SK-N-SH treated with all-trans-retinoic acid at 6 μM for 48 hours (cell line): Measurements from ENCODE around the gene CLSTN2.

Experiments
- ATAC-seq: fragments of 200-7000 bp; cut with Tn5 transposase; 3 replicates; pipeline ENCODE4 v1.9.1; 2020; ENCODE audit warnings: mild to moderate bottlenecking, moderate library complexity
- BACH2 ChIP-seq: fragments of 250-450 bp; sonication (Bioruptor Pico); IDR thresholded peaks from 2 replicates; pipeline ENCODE4 v1.9.0; 2021; ENCODE audit warnings: mild to moderate bottlenecking, borderline replicate concordance
- CREB5 ChIP-seq: fragments of 250-450 bp; sonication (Bioruptor Pico); IDR thresholded peaks from 2 replicates; pipeline ENCODE4 v1.5.1; 2020; ENCODE audit warnings: low read depth, mild to moderate bottlenecking, moderate library complexity
- CSDC2 ChIP-seq: fragments of 250-450 bp; sonication (Bioruptor Pico); IDR thresholded peaks from 2 replicates; pipeline ENCODE4 v1.5.0; 2020; ENCODE audit warnings: mild to moderate bottlenecking, moderate library complexity
- CSRNP3 ChIP-seq: fragments of 250-450 bp; sonication (Bioruptor Pico); IDR thresholded peaks from 2 replicates; pipeline ENCODE4 v1.5.1; 2021; ENCODE audit warnings: mild to moderate bottlenecking, moderate library complexity
- ESRRG ChIP-seq: fragments of 250-450 bp; sonication (Bioruptor Pico); IDR thresholded peaks from 2 replicates; pipeline ENCODE4 v1.6.1; 2021; ENCODE audit warnings: mild to moderate bottlenecking
- GLIS3 ChIP-seq: fragments of 250-450 bp; sonication (Bioruptor Pico); IDR thresholded peaks from 2 replicates; pipeline ENCODE4 v1.5.0; 2020; ENCODE audit warnings: mild to moderate bottlenecking, moderate library complexity
- ISL1 ChIP-seq: fragments of 250-450 bp; sonication (Bioruptor Pico); IDR thresholded peaks from 2 replicates; pipeline ENCODE4 v2.1.2; 2022; ENCODE audit warnings: mild to moderate bottlenecking, moderate library complexity
- OSR1 ChIP-seq: fragments of 250-450 bp; sonication (Bioruptor Pico); IDR thresholded peaks from 2 replicates; pipeline ENCODE4 v1.8.0; 2022; ENCODE audit warnings: moderate library complexity, mild to moderate bottlenecking, inconsistent platforms
- PATZ1 ChIP-seq: fragments of 250-450 bp; sonication (Bioruptor Pico); IDR thresholded peaks from 2 replicates; pipeline ENCODE4 v1.8.0; 2020; ENCODE audit warnings: mild to moderate bottlenecking, moderate library complexity, borderline replicate concordance
- POU6F1 ChIP-seq: fragments of 250-450 bp; sonication (Bioruptor Pico); IDR thresholded peaks from 2 replicates; pipeline ENCODE4 v1.8.0; 2021; ENCODE audit warnings: low read depth, mild to moderate bottlenecking, moderate library complexity, borderline replicate concordance
- PPARA ChIP-seq: fragments of 250-450 bp; sonication (Bioruptor Pico); IDR thresholded peaks from 2 replicates; pipeline ENCODE4 v1.5.0; 2020; ENCODE audit warnings: mild to moderate bottlenecking, borderline replicate concordance
- RARB ChIP-seq: fragments of 250-450 bp; sonication (Bioruptor Pico); IDR thresholded peaks from 2 replicates; pipeline ENCODE4 v1.8.0; 2021; ENCODE audit warnings: mild to moderate bottlenecking, moderate library complexity
- SNAI2 ChIP-seq: fragments of 250-450 bp; sonication (Bioruptor Pico); IDR thresholded peaks from 2 replicates; pipeline ENCODE4 v1.5.0; 2020; ENCODE audit warnings: mild to moderate bottlenecking, moderate library complexity
- TSHZ2 ChIP-seq: fragments of 250-450 bp; sonication (Bioruptor Pico); IDR thresholded peaks from 2 replicates; pipeline ENCODE4 v1.5.0; 2020; ENCODE audit warnings: mild to moderate bottlenecking, moderate library complexity
- ZC3H10 ChIP-seq: fragments of 250-450 bp; sonication (Bioruptor Pico); IDR thresholded peaks from 2 replicates; pipeline ENCODE4 v1.5.1; 2021; ENCODE audit warnings: mild to moderate bottlenecking, moderate library complexity
- ZFP3 ChIP-seq: fragments of 250-450 bp; sonication (Bioruptor Pico); IDR thresholded peaks from 2 replicates; pipeline ENCODE4 v1.5.0; 2020; ENCODE audit warnings: mild to moderate bottlenecking, moderate library complexity
- ZFP30 ChIP-seq: fragments of 450-650 bp; formaldehyde crosslinking; IDR thresholded peaks from 2 replicates; pipeline ENCODE4 v1.5.0; 2022; ENCODE audit warnings: mild to moderate bottlenecking, moderate library complexity
- ZNF70 ChIP-seq: fragments of 450-650 bp; formaldehyde crosslinking; IDR thresholded peaks from 2 replicates; pipeline ENCODE4 v1.5.0; 2020; ENCODE audit warnings: mild to moderate bottlenecking, moderate library complexity
- ZNF8 ChIP-seq: fragments of 450-650 bp; formaldehyde crosslinking; IDR thresholded peaks from 2 replicates; pipeline ENCODE4 v1.5.0; 2020; ENCODE audit warnings: mild to moderate bottlenecking, moderate library complexity

Gene CLSTN2

GRCh38 chr3:140584549-140584948 is 649.6 kb downstream of the CLSTN2 start:
- ATAC-seq = no peak

GRCh38 chr3:140585828-140586227 is 650.8 kb downstream of the CLSTN2 start:
- no peak for ATAC-seq
- TF ChIP-seq OSR1 (no peak), ZC3H10 (CRISPR knock-in tag) (no peak), TSHZ2 (CRISPR knock-in tag) (no peak), CSDC2 (no peak), ZNF8 (no peak), POU6F1 (CRISPR knock-in tag) (no peak), PPARA (no peak), CREB5 (CRISPR knock-in tag) (no peak)

More at GRCh38 chr3:140584549-140584948, 649.6 kb downstream of the CLSTN2 start:
- TF ChIP-seq BACH2 (CRISPR knock-in tag) (no peak), PATZ1 (CRISPR knock-in tag) (no peak), SNAI2 (CRISPR knock-in tag) (no peak), ESRRG (no peak), CSRNP3 (no peak), POU6F1 (CRISPR knock-in tag) (no peak), ZFP30 (no peak), ZNF8 (no peak), ISL1 (CRISPR knock-in tag) (no peak), RARB (no peak), ZNF70 (no peak), GLIS3 (CRISPR knock-in tag) (no peak), ZFP3 (CRISPR knock-in tag) (no peak)

GRCh38 chr3:140586311-140586710 is 651.3 kb downstream of the CLSTN2 start:
- no peak for ATAC-seq

More at GRCh38 chr3:140586311-140586710, 651.3 kb downstream of the CLSTN2 start:
- TF ChIP-seq POU6F1 (CRISPR knock-in tag) (no peak), CSDC2 (no peak), GLIS3 (CRISPR knock-in tag) (no peak), OSR1 (no peak), ZC3H10 (CRISPR knock-in tag) (no peak), CSRNP3 (no peak)
